HG02798 (cell line): ENCODE measurements around the gene HRK.
A peak's percentile ranks its signal among the peaks of the same experiment; 100 is the strongest.

Experiments used
- ATAC-seq: cut with Tn5 transposase; IDR thresholded peaks from one replicate; pipeline ENCODE4 v1.9.1; 2021; ENCODE audit warnings: mild to moderate bottlenecking; ENCODE audit not compliant: unreplicated experiment, poor library complexity

HRK gene

GRCh38 chr12:116901612-116902011 lies 20.4 kb upstream of the HRK start:
- ATAC-seq = no peak

- ATAC-seq = no peak
These were observed 17.4 kb upstream of the HRK start for GRCh38 chr12:116898669-116899068.

- no peak for ATAC-seq
These were observed 16.2 kb upstream of the HRK start for GRCh38 chr12:116897476-116897875.

GRCh38 chr12:116896411-116896924 lies 15.2 kb upstream of the HRK start:
- no peak for ATAC-seq

GRCh38 chr12:116894913-116895312 lies 13.7 kb upstream of the HRK start:
- ATAC-seq = no peak

- no peak for ATAC-seq
These were observed 11.3 kb upstream of the HRK start for GRCh38 chr12:116892349-116893140.

- no peak for ATAC-seq
These were observed 9.8 kb upstream of the HRK start for GRCh38 chr12:116891019-116891418.

GRCh38 chr12:116890330-116890729 lies 9.1 kb upstream of the HRK start:
- no peak for ATAC-seq

- ATAC-seq = no peak
These were observed 6.7 kb upstream of the HRK start for GRCh38 chr12:116887897-116888296.

- ATAC-seq = no peak
These were observed 6.0 kb upstream of the HRK start for GRCh38 chr12:116887244-116887643.

GRCh38 chr12:116885491-116885890 lies 4.2 kb upstream of the HRK start:
- ATAC-seq = no peak

GRCh38 chr12:116884871-116885270 lies 3.6 kb upstream of the HRK start:
- no peak for ATAC-seq

GRCh38 chr12:116882742-116883141 lies 1.5 kb upstream of the HRK start:
- no peak for ATAC-seq

- ATAC-seq = no peak
These were observed 751 bp upstream of the HRK start for GRCh38 chr12:116881877-116882507.

- peak; percentile 67 for ATAC-seq
These were observed 370 bp downstream of the HRK start for GRCh38 chr12:116880817-116881324.

GRCh38 chr12:116880213-116880816 lies 926 bp downstream of the HRK start:
- no peak for ATAC-seq

GRCh38 chr12:116879509-116880212 lies 1.6 kb downstream of the HRK start:
- ATAC-seq = no peak

GRCh38 chr12:116878567-116879508 lies 2.4 kb downstream of the HRK start:
- ATAC-seq = no peak

GRCh38 chr12:116876151-116876869 lies 4.9 kb downstream of the HRK start:
- no peak for ATAC-seq
